Body of pancreas (tissue), 4 donors: ENCODE measurements around the gene IMMT.

Source experiments
- CTCF ChIP-seq, 7 experiments: fragments of 450-650 bp in 4 of 7; fragments of 200-600 bp in 3 of 7; sonication (generic) in 3 of 7; IDR thresholded peaks; one replicate each; pipeline ENCODE4 v1.5.1; 2016 to 2019; ENCODE audit warnings: antibody characterized with exemption in 7 of 7
- POLR2A ChIP-seq, 3 donors: fragments of 450-650 bp; IDR thresholded peaks; one replicate each; pipeline ENCODE4 v1.6.1; 2016; ENCODE audit warnings: antibody characterized with exemption in 3 of 3, mild to moderate bottlenecking in 2 of 3

DNA sequence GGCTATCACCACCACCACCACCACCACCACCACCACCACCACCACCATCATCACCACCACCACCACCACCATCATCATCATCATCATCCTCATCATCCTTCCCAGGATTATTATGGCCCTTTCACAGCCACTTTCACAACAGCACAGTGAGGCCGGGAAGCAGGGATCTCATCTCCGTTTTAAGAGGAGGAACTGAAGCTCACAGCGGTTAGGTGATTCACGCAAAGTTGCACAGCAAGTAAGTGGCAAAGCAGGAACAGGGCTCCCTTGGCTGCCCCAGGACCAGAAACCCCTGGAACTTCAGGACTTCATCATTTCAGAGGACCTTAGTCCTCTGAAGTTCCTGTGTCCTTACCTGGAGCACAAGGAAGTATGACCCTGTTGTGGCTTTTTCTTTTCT is 30.8 kb upstream of the IMMT start:
- no peak for TF ChIP-seq CTCF (IDR thresholded peaks at IDR 0.05)
- no peak for TF ChIP-seq POLR2A (IDR thresholded peaks at IDR 0.05)
